ENCODE measurements around the gene NPAS2. TPM values are rescaled to one million over a fixed set of nuclear protein-coding genes. Genes with fewer than 3 reads are reported as not detected.

NPAS2 gene
- total RNA-seq, 1 donor from 2014 or later, result 39.4 TPM

DNA sequence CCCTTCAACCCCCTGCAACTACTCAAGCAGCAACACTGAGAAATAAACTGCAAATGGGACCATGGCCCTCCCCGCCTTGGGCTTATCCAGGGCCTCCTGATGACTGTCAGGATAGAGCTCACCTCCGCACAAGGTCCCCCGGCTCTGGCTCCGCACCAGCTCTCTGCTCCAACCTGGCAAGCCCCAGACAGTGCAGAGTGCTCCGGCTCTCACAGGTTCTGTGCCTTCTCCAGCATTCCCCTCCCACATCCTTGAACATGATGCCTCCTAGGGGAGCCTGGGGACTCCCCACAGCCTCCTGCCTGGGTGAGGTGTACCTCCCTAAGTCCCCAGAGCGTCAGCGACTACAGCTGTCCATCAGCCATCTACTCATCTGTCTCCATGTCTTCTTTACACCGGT is 26.7 kb upstream of the NPAS2 start:
- Histone ChIP-seq H3K27ac (no peak overlapping the region), H3K4me1 (no peaks in the 10 kb centered on the region), H3K79me2 (ENCODE audit: low read depth) (no peaks in the 10 kb centered on the region), H3K9me3 (ENCODE audit: low read depth) (no peaks in the 10 kb centered on the region), H3K4me3 (no peak overlapping the region), H3K9ac (no peak overlapping the region), H3K27me3 (no peaks in the 10 kb centered on the region), H3F3A (ENCODE audit: low read depth) (no peaks in the 10 kb centered on the region), H2AFZ (replicated peaks) (no peak overlapping the region), H3K36me3 (no peaks in the 10 kb centered on the region), H4K20me1 (ENCODE audit: low read depth) (no peaks in the 10 kb centered on the region), H3K4me2 (no peak overlapping the region)
- TF ChIP-seq, protein P1, sequence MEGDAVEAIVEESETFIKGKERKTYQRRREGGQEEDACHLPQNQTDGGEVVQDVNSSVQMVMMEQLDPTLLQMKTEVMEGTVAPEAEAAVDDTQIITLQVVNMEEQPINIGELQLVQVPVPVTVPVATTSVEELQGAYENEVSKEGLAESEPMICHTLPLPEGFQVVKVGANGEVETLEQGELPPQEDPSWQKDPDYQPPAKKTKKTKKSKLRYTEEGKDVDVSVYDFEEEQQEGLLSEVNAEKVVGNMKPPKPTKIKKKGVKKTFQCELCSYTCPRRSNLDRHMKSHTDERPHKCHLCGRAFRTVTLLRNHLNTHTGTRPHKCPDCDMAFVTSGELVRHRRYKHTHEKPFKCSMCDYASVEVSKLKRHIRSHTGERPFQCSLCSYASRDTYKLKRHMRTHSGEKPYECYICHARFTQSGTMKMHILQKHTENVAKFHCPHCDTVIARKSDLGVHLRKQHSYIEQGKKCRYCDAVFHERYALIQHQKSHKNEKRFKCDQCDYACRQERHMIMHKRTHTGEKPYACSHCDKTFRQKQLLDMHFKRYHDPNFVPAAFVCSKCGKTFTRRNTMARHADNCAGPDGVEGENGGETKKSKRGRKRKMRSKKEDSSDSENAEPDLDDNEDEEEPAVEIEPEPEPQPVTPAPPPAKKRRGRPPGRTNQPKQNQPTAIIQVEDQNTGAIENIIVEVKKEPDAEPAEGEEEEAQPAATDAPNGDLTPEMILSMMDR (IDR thresholded peaks at IDR 0.05), result no peak
- TF ChIP-seq EZH2phosphoT487 (IDR thresholded peaks at IDR 0.05) (no peak), EZH2 (IDR thresholded peaks at IDR 0.05) (no peak)
- Mint-ChIP-seq H3K9me3 (no peaks in the 10 kb centered on the region), H3K27ac (no peak overlapping the region), H3K27me3 (ENCODE audit: insufficient read depth, low read depth) (peaks cover 6% of the 10 kb centered on the region), H3K4me1 (no peaks in the 10 kb centered on the region), H3K4me3 (no peak overlapping the region), H3K36me3 (no peaks in the 10 kb centered on the region)
- no peak for DNase-seq (ENCODE audit: low spot score)

DNA sequence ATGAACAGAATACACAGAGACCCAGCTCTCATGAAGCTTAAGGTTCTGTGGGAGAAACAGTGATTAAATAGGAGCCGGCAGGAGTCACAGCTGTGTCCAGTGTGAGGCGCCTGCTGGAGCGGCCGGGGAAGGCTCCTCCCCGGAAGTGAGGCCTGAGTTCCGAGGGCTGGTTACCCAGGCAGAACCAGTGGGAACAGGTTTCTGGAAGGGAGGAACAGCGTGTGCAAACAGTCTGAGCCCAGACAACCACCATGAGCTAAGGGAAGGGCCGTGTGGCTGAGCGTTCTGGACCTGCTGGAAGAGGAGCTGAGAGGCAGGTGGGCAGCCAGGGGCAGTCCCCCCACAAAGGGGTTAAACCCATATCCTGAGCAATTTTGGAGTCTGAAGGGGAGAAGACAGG is 26.0 kb upstream of the NPAS2 start:
- no peak overlapping the region for H2AFZ ChIP-seq (replicated peaks)
- H4K20me1 ChIP-seq (ENCODE audit: low read depth), result no peaks in the 10 kb centered on the region
- Mint-ChIP-seq H3K27ac (no peak overlapping the region), H3K36me3 (no peaks in the 10 kb centered on the region), H3K9me3 (no peaks in the 10 kb centered on the region), H3K4me3 (no peak overlapping the region), H3K4me1 (no peaks in the 10 kb centered on the region), H3K27me3 (ENCODE audit: insufficient read depth, low read depth) (peaks cover 6% of the 10 kb centered on the region)
- TF ChIP-seq EZH2 (IDR thresholded peaks at IDR 0.05), result no peak
- TF ChIP-seq EZH2phosphoT487 (IDR thresholded peaks at IDR 0.05), result no peak
- TF ChIP-seq, protein P1 (IDR thresholded peaks at IDR 0.05), result no peak
- no peak overlapping the region for H3K4me3 ChIP-seq
- H3K9ac ChIP-seq, result no peak overlapping the region
- H3K4me2 ChIP-seq, result no peak overlapping the region
- no peak for DNase-seq (ENCODE audit: low spot score)
- H3K36me3 ChIP-seq, result no peaks in the 10 kb centered on the region
- no peaks in the 10 kb centered on the region for H3F3A ChIP-seq (ENCODE audit: low read depth)
- no peaks in the 10 kb centered on the region for H3K9me3 ChIP-seq (ENCODE audit: low read depth)
- no peaks in the 10 kb centered on the region for H3K79me2 ChIP-seq (ENCODE audit: low read depth)
- H3K4me1 ChIP-seq, result no peaks in the 10 kb centered on the region
- no peaks in the 10 kb centered on the region for H3K27me3 ChIP-seq
- no peak overlapping the region for H3K27ac ChIP-seq

DNA sequence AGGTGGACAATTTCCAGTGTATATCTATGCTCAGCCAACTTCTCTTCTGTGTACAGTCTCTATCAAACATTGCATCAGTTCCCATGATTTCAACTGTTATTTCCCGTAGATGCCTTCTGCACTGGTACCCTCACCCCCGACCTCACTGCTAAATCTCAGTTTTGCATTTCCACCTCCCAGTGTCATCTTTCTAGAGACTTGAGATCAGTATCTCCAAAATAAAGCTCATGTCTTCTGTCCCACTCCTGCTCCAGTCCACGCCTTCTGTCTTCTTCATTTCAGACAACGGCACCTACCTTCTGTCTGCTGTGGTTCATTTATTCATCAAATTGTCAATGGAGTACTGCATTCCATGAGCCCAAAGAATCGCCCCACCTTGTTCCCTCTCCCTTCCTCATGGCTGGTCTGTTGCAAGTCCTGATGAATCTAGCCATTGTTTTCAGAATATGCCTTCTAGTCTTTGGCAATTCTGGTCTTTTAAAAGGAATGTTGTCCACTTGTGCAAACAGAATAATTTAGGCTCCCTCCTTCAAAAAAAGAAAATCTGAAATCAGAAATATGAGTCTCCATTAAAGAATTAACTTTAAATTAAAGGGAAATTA is 23.3 kb upstream of the NPAS2 start:
- H3K36me3 Mint-ChIP-seq, result no peaks in the 10 kb centered on the region
- no peak overlapping the region for H3K27ac Mint-ChIP-seq
- H3K4me3 Mint-ChIP-seq, result no peak overlapping the region
- Histone ChIP-seq H2AFZ (replicated peaks) (no peak overlapping the region), H4K20me1 (ENCODE audit: low read depth) (no peaks in the 10 kb centered on the region), H3F3A (ENCODE audit: low read depth) (no peaks in the 10 kb centered on the region), H3K9ac (no peak overlapping the region), H3K79me2 (ENCODE audit: low read depth) (no peaks in the 10 kb centered on the region), H3K4me3 (no peak overlapping the region), H3K9me3 (ENCODE audit: low read depth) (no peaks in the 10 kb centered on the region), H3K4me1 (no peaks in the 10 kb centered on the region), H3K27me3 (no peaks in the 10 kb centered on the region), H3K36me3 (no peaks in the 10 kb centered on the region), H3K4me2 (no peak overlapping the region), H3K27ac (no peak overlapping the region)
- peaks cover 3% of the 10 kb centered on the region for H3K27me3 Mint-ChIP-seq (ENCODE audit: insufficient read depth, low read depth)
- TF ChIP-seq, protein P1 (IDR thresholded peaks at IDR 0.05), result no peak
- TF ChIP-seq EZH2phosphoT487 (IDR thresholded peaks at IDR 0.05), result no peak
- TF ChIP-seq EZH2 (IDR thresholded peaks at IDR 0.05), result no peak
- no peaks in the 10 kb centered on the region for H3K9me3 Mint-ChIP-seq
- H3K4me1 Mint-ChIP-seq, result no peaks in the 10 kb centered on the region
- DNase-seq (ENCODE audit: low spot score), result no peak
